HepG2 (cell line): ENCODE results near the gene ZNF607. TPM values are rescaled to one million over a fixed set of nuclear protein-coding genes. Genes with fewer than 3 reads are reported as not detected.

Experiments used
- ARNT2 ChIP-seq: sonication (generic); formaldehyde crosslinking; IDR thresholded peaks from 2 replicates; pipeline ENCODE4 v1.8.0; 2022; ENCODE audit warnings: mild to moderate bottlenecking, low read depth, missing genetic modification reagents, moderate library complexity
- CBX1 ChIP-seq: IDR thresholded peaks from one replicate; pipeline ENCODE4 v1.6.1; 2016; ENCODE audit warnings: antibody characterized with exemption, low read depth
- DNMT3B ChIP-seq: conservative IDR thresholded peaks from 2 replicates; pipeline ENCODE4 v1.6.1; 2016; ENCODE audit warnings: missing biosample characterization, control low read depth
- FOSL1 ChIP-seq: sonication (generic); formaldehyde crosslinking; IDR thresholded peaks from 2 replicates; pipeline ENCODE4 v1.9.0; 2021; ENCODE audit warnings: missing genetic modification reagents, borderline replicate concordance
- FOSL2 ChIP-seq: sonication (generic); formaldehyde crosslinking; IDR thresholded peaks from 2 replicates; pipeline ENCODE4 v1.4.0; 2020; ENCODE audit warnings: missing genetic modification reagents
- FOXK1 ChIP-seq: sonication (generic); formaldehyde crosslinking; IDR thresholded peaks from 2 replicates; pipeline ENCODE4 v1.4.0; 2020; ENCODE audit warnings: low read depth, missing genetic modification reagents, borderline replicate concordance
- HNRNPH1 ChIP-seq: fragments of 200-400 bp; formaldehyde crosslinking; optimal IDR thresholded peaks from 2 replicates; pipeline ENCODE3; 2017; ENCODE audit warnings: mild to moderate bottlenecking, low read depth, low read length
- HNRNPK ChIP-seq: fragments of 200-400 bp; formaldehyde crosslinking; IDR thresholded peaks from 2 replicates; pipeline ENCODE4 v1.6.1; 2018; ENCODE audit warnings: low read length, low read depth, moderate library complexity, mild to moderate bottlenecking; ENCODE audit not compliant: poor library complexity, severe bottlenecking
- KAT8 ChIP-seq: IDR thresholded peaks from 2 replicates; pipeline ENCODE4 v1.6.1; 2016; ENCODE audit warnings: missing genetic modification reagents, missing compliant biosample characterization
- KDM5A ChIP-seq: fragments of 200-600 bp; sonication (generic); IDR thresholded peaks from 2 replicates; pipeline ENCODE4 v1.7.0; 2018; ENCODE audit warnings: antibody characterized with exemption, mild to moderate bottlenecking, low read length, borderline replicate concordance
- NR2F2 ChIP-seq: IDR thresholded peaks from 2 replicates; pipeline ENCODE4 v1.6.1; 2012; ENCODE audit warnings: low read depth, inconsistent platforms, borderline replicate concordance
- POGZ ChIP-seq: sonication (generic); formaldehyde crosslinking; IDR thresholded peaks from 2 replicates; pipeline ENCODE4 v1.4.0; 2020; ENCODE audit warnings: mild to moderate bottlenecking, missing genetic modification reagents
- SP5 ChIP-seq: IDR thresholded peaks from 2 replicates; pipeline ENCODE4 v1.6.1; 2016; ENCODE audit warnings: low read depth, borderline replicate concordance
- SRSF4 ChIP-seq: fragments of 200-400 bp; formaldehyde crosslinking; IDR thresholded peaks from one replicate; pipeline ENCODE4 v1.6.1; 2018; ENCODE audit warnings: mild to moderate bottlenecking, low read depth, low read length, moderate library complexity; ENCODE audit not compliant: poor library complexity, severe bottlenecking
- TGIF2 ChIP-seq: IDR thresholded peaks from 2 replicates; pipeline ENCODE4 v1.6.1; 2016; ENCODE audit warnings: control low read depth, missing compliant biosample characterization
- ZNF101 ChIP-seq: sonication (generic); formaldehyde crosslinking; IDR thresholded peaks from 2 replicates; pipeline ENCODE4 v1.4.0; 2020; ENCODE audit warnings: mild to moderate bottlenecking, low read depth, missing genetic modification reagents, borderline replicate concordance
- ZNF263 ChIP-seq: sonication (generic); formaldehyde crosslinking; IDR thresholded peaks from 2 replicates; pipeline ENCODE4 v1.4.0; 2020; ENCODE audit warnings: missing genetic modification reagents
- ZNF556 ChIP-seq: sonication (generic); formaldehyde crosslinking; IDR thresholded peaks from 2 replicates; pipeline ENCODE4 v1.4.0; 2020; ENCODE audit warnings: mild to moderate bottlenecking, missing genetic modification reagents, borderline replicate concordance
- ZNF577 ChIP-seq: sonication (generic); formaldehyde crosslinking; IDR thresholded peaks from 2 replicates; pipeline ENCODE4 v1.4.0; 2020; ENCODE audit warnings: mild to moderate bottlenecking, low read depth, missing genetic modification reagents, borderline replicate concordance
- ZNF598 ChIP-seq: sonication (generic); formaldehyde crosslinking; IDR thresholded peaks from 2 replicates; pipeline ENCODE4 v1.5.1; 2020; ENCODE audit warnings: mild to moderate bottlenecking, missing genetic modification reagents, borderline replicate concordance
- ZNF746 ChIP-seq: sonication (generic); formaldehyde crosslinking; IDR thresholded peaks from 2 replicates; pipeline ENCODE4 v1.8.0; 2022; ENCODE audit warnings: mild to moderate bottlenecking, missing genetic modification reagents
- ZSCAN30 ChIP-seq: sonication (generic); formaldehyde crosslinking; IDR thresholded peaks from 2 replicates; pipeline ENCODE4 v1.5.0; 2020; ENCODE audit warnings: mild to moderate bottlenecking, missing genetic modification reagents
- polyA plus RNA-seq, 8 experiments: library from polyadenylated mRNA; depleted of rRNA in 3 of 8; stranded (reverse) in 7 of 8; unstranded in 1 of 8; fragments of >200 nt; fragmentation: Illumina TruSeq in 4 of 8; extraction: Trizol in 4 of 8; gene quantifications; 2 replicates each; pipeline versions ENCODE4 v1.2.1 to v1.2.3, GENCODE V29; 2011 to 2016; ENCODE audit warnings: low read depth in 4 of 8, missing spikeins in 1 of 8, mixed read lengths in 1 of 8; ENCODE audit not compliant: insufficient read depth in 1 of 8
- total RNA-seq, 5 experiments: library from RNA; depleted of rRNA; stranded (reverse); fragments of >200 nt; fragmentation: Illumina TruSeq; extraction: Trizol; gene quantifications; 2 replicates each; pipeline ENCODE4 v1.2.3, GENCODE V29; 2016; ENCODE audit warnings: low read depth in 1 of 5
- TF ChIP-seq, protein P1 (sequence below): sonication (generic); formaldehyde crosslinking; IDR thresholded peaks from 2 replicates; pipeline ENCODE4 v1.9.0; 2022; ENCODE audit warnings: low read depth, missing genetic modification reagents
- TF ChIP-seq, protein P2 (sequence below): sonication (generic); formaldehyde crosslinking; IDR thresholded peaks from 2 replicates; pipeline ENCODE4 v1.9.0; 2022; ENCODE audit warnings: missing genetic modification reagents, mild to moderate bottlenecking, borderline replicate concordance
- TF ChIP-seq, protein P3 (sequence below): sonication (generic); formaldehyde crosslinking; IDR thresholded peaks from 2 replicates; pipeline ENCODE4 v1.5.0; 2020; ENCODE audit warnings: mild to moderate bottlenecking, missing genetic modification reagents

ZNF607 gene
- total and polyA plus RNA-seq, 2 of the 13 experiments (the other 11 are each of a cell fraction or from before 2014, with no cell fraction given) = 3.8 to 8.3 TPM

DNA sequence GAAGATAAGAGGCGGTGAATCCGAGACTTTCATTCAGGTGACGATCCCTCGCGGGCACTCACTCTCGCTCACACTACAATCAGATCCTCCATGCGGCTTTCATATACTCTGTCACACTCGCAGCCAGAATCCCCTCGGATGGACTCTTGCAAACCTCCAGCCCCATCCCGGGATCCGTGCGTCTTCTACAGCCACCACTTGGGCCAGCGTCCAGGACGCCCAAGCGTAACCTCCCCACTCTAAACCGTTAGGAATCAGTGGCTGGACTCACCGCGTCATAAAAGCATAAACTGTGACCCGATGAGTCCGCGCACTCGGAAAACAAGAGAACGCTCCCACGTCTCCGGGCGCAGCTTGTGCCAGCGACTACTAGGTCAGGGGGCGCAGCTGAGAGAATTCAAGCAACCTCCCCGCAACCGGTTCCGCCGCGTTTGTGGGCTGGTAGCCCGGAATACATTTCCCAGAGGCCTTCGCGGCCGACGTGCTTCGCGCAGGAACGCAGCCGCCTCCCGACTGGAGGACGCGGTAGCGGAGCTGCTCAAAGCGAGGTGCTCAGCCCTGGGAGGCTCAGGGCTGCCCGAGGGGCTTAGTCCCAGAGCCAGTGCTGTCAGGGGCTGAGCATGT is 27.6 kb downstream of the ZNF607 start (continued):
- TF ChIP-seq, protein P1, sequence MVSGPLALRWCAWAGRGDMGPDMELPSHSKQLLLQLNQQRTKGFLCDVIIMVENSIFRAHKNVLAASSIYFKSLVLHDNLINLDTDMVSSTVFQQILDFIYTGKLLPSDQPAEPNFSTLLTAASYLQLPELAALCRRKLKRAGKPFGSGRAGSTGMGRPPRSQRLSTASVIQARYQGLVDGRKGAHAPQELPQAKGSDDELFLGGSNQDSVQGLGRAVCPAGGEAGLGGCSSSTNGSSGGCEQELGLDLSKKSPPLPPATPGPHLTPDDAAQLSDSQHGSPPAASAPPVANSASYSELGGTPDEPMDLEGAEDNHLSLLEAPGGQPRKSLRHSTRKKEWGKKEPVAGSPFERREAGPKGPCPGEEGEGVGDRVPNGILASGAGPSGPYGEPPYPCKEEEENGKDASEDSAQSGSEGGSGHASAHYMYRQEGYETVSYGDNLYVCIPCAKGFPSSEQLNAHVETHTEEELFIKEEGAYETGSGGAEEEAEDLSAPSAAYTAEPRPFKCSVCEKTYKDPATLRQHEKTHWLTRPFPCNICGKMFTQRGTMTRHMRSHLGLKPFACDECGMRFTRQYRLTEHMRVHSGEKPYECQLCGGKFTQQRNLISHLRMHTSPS = no peak
- TF ChIP-seq, protein P2, sequence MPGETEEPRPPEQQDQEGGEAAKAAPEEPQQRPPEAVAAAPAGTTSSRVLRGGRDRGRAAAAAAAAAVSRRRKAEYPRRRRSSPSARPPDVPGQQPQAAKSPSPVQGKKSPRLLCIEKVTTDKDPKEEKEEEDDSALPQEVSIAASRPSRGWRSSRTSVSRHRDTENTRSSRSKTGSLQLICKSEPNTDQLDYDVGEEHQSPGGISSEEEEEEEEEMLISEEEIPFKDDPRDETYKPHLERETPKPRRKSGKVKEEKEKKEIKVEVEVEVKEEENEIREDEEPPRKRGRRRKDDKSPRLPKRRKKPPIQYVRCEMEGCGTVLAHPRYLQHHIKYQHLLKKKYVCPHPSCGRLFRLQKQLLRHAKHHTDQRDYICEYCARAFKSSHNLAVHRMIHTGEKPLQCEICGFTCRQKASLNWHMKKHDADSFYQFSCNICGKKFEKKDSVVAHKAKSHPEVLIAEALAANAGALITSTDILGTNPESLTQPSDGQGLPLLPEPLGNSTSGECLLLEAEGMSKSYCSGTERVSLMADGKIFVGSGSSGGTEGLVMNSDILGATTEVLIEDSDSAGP (CRISPR knock-in tag) = peak; percentile 90; the same call in 1 of the 2 replicates
- TF ChIP-seq KAT8 (CRISPR knock-in tag) (peak; percentile 87), KDM5A (no peak), ZNF577 (CRISPR knock-in tag) (no peak), HNRNPH1 (no peak), HNRNPK (no peak), ZNF101 (CRISPR knock-in tag) (no peak), FOSL2 (CRISPR knock-in tag) (peak; percentile 54), SRSF4 (no peak), FOXK1 (CRISPR knock-in tag) (peak; percentile 81; the same call in 1 of the 2 replicates), NR2F2 (no peak), CBX1 (peak; percentile 71), DNMT3B (CRISPR knock-in tag) (0 out of 2 replicates have a peak, but pooled peaks have one; percentile 56), ZNF746 (CRISPR knock-in tag) (peak; percentile 59; the same call in 1 of the 2 replicates), ZNF598 (CRISPR knock-in tag) (peak; percentile 54; the same call in 1 of the 2 replicates), ARNT2 (CRISPR knock-in tag) (no peak; the same call in 1 of the 2 replicates), ZNF556 (CRISPR knock-in tag) (peak; percentile 51; the same call in 1 of the 2 replicates), ZSCAN30 (0 out of 2 replicates have a peak, but pooled peaks have one; percentile 26), ZNF263 (CRISPR knock-in tag) (peak; percentile 58), SP5 (CRISPR knock-in tag) (no peak), POGZ (CRISPR knock-in tag) (peak; percentile 86), TGIF2 (no peak), FOSL1 (no peak)
- TF ChIP-seq, protein P3, sequence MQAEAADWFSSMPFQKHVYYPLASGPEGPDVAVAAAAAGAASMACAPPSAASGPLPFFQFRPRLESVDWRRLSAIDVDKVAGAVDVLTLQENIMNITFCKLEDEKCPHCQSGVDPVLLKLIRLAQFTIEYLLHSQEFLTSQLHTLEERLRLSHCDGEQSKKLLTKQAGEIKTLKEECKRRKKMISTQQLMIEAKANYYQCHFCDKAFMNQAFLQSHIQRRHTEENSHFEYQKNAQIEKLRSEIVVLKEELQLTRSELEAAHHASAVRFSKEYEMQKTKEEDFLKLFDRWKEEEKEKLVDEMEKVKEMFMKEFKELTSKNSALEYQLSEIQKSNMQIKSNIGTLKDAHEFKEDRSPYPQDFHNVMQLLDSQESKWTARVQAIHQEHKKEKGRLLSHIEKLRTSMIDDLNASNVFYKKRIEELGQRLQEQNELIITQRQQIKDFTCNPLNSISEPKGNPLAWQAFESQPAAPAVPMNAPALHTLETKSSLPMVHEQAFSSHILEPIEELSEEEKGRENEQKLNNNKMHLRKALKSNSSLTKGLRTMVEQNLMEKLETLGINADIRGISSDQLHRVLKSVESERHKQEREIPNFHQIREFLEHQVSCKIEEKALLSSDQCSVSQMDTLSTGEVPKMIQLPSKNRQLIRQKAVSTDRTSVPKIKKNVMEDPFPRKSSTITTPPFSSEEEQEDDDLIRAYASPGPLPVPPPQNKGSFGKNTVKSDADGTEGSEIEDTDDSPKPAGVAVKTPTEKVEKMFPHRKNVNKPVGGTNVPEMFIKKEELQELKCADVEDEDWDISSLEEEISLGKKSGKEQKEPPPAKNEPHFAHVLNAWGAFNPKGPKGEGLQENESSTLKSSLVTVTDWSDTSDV (CRISPR knock-in tag) = no peak
